Kidney epithelial cell (primary cell): ENCODE measurements around the gene GFPT2. TPM values are rescaled to one million over a fixed set of nuclear protein-coding genes. Genes with fewer than 3 reads are reported as not detected.

Experiments used
- DNase-seq: peaks from one replicate; pipeline ENCODE4 v3.0.0-alpha.2; 2010; ENCODE audit warnings: low read depth
- H3K27me3 ChIP-seq: 2 replicates; pipeline ENCODE4 v1.6.0; 2011; ENCODE audit warnings: low read length; ENCODE audit not compliant: control insufficient read depth, insufficient read depth
- H3K36me3 ChIP-seq: 2 replicates; pipeline ENCODE4 v1.5.1; 2011; ENCODE audit warnings: low read length; ENCODE audit not compliant: control insufficient read depth, insufficient read depth
- H3K4me3 ChIP-seq: 2 replicates; pipeline ENCODE4 v1.5.1; 2011; ENCODE audit warnings: low read depth, mild to moderate bottlenecking, control low read depth, low read length
- total RNA-seq: library from RNA; depleted of rRNA; stranded (reverse); fragments of >200 nt; gene quantifications from 2 replicates; pipeline ENCODE4 v1.2.3, GENCODE V29; 2015
- TF ChIP-seq, protein P1 (sequence below): IDR thresholded peaks from 2 replicates; pipeline ENCODE4 v1.5.1; 2011; ENCODE audit warnings: mild to moderate bottlenecking, moderate library complexity, low read length, control low read depth, inconsistent platforms; ENCODE audit not compliant: insufficient read depth, poor library complexity, severe bottlenecking

Gene GFPT2
- total RNA-seq, 1 donor from 2014 or later: 7.7 TPM

DNA sequence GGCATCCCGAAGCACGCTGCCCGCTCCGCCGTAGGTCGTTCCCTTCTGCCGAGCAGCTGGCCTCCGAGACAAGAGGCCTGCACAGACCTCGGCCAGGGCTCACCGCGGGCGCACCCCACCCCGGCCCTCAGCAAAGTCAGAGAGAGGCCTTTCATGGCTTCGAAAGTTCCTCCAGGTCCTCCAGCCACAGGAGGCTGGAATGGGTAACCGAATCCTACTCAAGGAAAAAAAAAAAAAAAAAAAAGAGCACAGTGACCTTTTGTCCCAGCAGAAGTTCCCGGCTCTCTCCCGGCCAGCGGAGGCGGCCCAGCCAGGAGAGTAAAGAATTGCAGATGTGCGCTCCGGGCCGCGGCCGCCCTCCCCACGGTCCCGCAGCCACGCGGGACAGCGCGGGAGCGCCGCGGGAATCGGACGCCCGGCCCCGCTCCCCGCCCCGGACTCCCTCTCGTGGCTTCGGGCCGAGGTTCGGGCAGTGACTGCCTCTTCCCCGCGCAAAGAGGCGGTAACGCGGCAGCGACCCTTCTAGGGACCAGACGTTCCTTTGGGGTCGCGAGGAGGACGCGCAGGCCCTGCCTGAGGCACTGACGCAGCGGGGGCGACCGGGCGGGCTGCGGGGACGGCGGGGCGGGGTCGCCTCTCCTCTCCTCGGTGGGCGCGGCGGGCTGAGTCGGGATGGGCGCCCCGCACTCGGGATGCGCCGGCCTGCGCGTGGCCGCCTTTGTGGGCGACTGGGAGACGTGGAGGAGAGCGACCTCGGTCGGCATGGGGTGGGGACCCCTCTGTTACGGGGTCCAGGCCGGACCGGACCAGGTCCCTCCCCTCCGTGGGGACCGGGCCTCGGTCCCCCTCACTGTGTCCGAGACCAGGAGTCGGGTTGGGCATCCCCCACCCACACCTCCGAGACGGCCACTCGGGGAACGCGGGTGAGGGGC lies 754 bp downstream of the GFPT2 start:
- peaks cover 40% of the 10 kb centered on the region for H3K27me3 ChIP-seq
- no peaks in the 10 kb centered on the region for H3K36me3 ChIP-seq
- DNase-seq: no peak
- peak overlapping the region; percentile 47 for H3K4me3 ChIP-seq
- TF ChIP-seq, protein P1, sequence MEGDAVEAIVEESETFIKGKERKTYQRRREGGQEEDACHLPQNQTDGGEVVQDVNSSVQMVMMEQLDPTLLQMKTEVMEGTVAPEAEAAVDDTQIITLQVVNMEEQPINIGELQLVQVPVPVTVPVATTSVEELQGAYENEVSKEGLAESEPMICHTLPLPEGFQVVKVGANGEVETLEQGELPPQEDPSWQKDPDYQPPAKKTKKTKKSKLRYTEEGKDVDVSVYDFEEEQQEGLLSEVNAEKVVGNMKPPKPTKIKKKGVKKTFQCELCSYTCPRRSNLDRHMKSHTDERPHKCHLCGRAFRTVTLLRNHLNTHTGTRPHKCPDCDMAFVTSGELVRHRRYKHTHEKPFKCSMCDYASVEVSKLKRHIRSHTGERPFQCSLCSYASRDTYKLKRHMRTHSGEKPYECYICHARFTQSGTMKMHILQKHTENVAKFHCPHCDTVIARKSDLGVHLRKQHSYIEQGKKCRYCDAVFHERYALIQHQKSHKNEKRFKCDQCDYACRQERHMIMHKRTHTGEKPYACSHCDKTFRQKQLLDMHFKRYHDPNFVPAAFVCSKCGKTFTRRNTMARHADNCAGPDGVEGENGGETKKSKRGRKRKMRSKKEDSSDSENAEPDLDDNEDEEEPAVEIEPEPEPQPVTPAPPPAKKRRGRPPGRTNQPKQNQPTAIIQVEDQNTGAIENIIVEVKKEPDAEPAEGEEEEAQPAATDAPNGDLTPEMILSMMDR: no peak

DNA sequence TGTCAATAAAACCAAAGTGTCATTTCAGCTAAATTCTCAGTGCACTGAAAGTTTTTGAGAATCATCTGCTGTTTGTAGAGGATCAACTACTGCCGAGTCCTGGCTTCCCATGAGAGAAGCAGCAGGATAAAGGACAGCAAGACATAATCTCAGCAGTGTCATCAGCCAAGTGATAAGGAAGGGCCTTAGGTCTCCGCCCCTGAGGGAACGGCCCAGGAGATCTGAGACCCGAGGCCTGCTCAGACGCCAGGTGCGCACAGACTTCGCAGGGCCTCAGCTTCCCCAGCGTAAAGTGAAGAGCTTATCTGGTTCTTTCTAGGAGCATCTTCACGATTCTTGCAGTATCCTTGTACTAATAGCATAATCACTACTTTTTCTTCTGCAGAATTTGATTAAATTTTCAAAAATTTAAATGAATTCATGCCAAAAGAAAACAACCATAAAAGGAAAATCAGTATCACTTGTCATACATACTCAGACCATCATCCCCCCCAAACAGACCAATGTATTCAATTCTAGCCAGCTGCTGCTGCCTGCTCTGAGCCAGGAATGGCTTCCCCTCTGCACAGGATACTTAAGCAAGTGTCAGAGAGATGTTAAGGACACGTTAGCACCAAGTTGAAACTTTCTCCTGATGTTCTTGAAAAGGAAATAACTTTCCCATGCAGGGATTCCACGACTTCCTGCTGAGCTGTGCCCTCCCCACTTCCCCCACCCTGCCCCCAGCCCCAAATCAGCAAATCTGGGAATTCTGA lies 2.2 kb downstream of the GFPT2 start:
- TF ChIP-seq, protein P1: no peak
- Histone ChIP-seq H3K4me3 (no peak overlapping the region), H3K27me3 (peaks cover 36% of the 10 kb centered on the region), H3K36me3 (no peaks in the 10 kb centered on the region)
- DNase-seq: no peak

DNA sequence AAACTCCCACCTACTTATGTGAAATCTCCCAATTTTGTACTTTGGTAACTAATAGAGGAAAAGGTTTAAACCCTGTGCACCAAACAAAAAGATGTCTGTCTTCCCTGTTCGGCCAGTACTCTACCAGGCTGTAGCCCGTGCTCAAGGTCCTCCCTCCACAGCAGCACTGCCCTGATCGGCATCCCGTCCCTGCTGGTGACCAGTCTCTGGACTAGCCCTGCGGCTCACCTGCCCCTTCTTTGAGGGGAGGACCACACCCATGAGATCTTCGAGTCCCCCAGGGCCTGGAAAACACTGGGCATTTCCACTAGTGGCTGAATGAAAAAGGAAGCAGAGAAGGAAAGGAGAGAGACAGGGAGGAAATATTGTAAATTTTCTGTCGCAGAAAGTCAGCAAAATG lies 2.8 kb downstream of the GFPT2 start:
- Histone ChIP-seq H3K36me3 (no peaks in the 10 kb centered on the region), H3K27me3 (peaks cover 36% of the 10 kb centered on the region), H3K4me3 (no peak overlapping the region)
- TF ChIP-seq, protein P1: no peak
- no peak for DNase-seq

DNA sequence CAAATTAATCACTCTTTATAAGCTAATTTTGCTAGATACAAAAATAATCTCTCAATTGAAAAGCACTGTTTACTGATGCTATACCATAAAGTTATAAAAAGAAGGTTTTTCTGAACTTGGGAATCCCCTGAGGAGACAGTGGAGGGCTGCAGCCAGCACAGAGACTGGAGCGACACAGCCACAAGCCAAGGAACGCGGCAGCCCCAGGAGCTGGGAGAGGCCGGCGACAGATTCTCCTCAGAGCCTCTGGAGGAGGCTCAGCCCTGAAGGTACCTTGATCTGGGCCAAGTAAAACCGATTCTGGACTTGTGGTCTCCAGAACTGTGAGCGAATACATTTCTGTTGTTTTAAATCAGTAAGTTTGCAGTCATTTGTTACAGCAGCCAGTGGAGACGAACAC lies 3.7 kb downstream of the GFPT2 start:
- no peak for DNase-seq
- Histone ChIP-seq H3K36me3 (no peaks in the 10 kb centered on the region), H3K4me3 (no peak overlapping the region), H3K27me3 (peaks cover 30% of the 10 kb centered on the region)
- TF ChIP-seq, protein P1: no peak

DNA sequence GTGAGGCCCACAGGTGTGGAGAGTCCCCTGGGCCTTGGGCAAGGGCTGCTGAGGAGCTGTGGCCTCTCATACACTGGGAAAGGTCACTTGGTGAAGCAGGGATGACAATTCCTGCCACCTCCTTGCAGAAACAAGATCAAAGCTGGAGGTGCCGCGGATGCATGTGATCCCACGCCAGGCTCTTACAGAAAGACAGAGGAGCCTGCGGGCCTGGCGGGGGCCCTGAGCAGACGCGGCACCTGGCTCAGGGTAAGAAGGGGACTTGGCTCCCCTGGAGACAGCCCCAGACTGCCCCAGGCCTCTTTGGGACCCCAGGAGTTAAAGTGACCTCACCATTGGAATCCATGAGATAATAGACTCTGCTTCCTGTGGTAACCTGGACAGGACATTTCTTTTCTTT lies 4.8 kb downstream of the GFPT2 start:
- Histone ChIP-seq H3K36me3 (no peaks in the 10 kb centered on the region), H3K27me3 (peaks cover 21% of the 10 kb centered on the region), H3K4me3 (no peak overlapping the region)
- DNase-seq: no peak
- TF ChIP-seq, protein P1: no peak
